Tibial nerve (tissue), 4 donors: ENCODE data around the gene SPAM1. TPM values are rescaled to one million over a fixed set of nuclear protein-coding genes. Genes with fewer than 3 reads are reported as not detected.
"Not testable (repeated sequence)": the region's sequence is repeated elsewhere in the genome, so short reads cannot be mapped to it uniquely, and the experiment has no call there.

Experiments used
- DNase-seq, 2 donors: peaks; one replicate each; pipeline ENCODE4 v3.0.0-alpha.2; 2019; ENCODE audit warnings: low spot score in 2 of 2
- H3K27ac ChIP-seq, 4 donors: fragments of 200-600 bp; sonication (generic) in 3 of 4; one replicate each; pipeline ENCODE4 v1.5.1; 2017 to 2019; ENCODE audit warnings: mild to moderate bottlenecking in 1 of 4
- H3K27me3 ChIP-seq, 2 donors: fragments of 200-600 bp; sonication (generic) in 1 of 2; one replicate each; pipeline versions ENCODE4 v1.5.1 to v1.6.0; 2017 to 2019
- H3K36me3 ChIP-seq, 3 donors: fragments of 200-600 bp; sonication (generic); one replicate each; pipeline ENCODE4 v1.5.1; 2018 to 2019
- H3K4me1 ChIP-seq, 4 donors: fragments of 200-600 bp; sonication (generic) in 3 of 4; one replicate each; pipeline ENCODE4 v1.5.1; 2017 to 2019
- H3K4me3 ChIP-seq, 4 donors: fragments of 200-600 bp; sonication (generic) in 3 of 4; one replicate each; pipeline ENCODE4 v1.5.1; 2017 to 2019; ENCODE audit warnings: mild to moderate bottlenecking in 1 of 4, moderate library complexity in 1 of 4
- H3K9me3 ChIP-seq, 4 donors: fragments of 200-600 bp; sonication (generic) in 3 of 4; one replicate each; pipeline ENCODE4 v1.5.1; 2017 to 2019
- EP300 ChIP-seq, 2 donors: sonication (generic); formaldehyde crosslinking; IDR thresholded peaks; one replicate each; pipeline ENCODE4 v1.6.1; 2017; ENCODE audit warnings: antibody characterized with exemption in 2 of 2, mild to moderate bottlenecking in 1 of 2
- POLR2A ChIP-seq, 2 donors: fragments of 450-650 bp; IDR thresholded peaks; one replicate each; pipeline ENCODE4 v1.6.1; 2017; ENCODE audit warnings: antibody characterized with exemption in 2 of 2, mild to moderate bottlenecking in 2 of 2, moderate library complexity in 2 of 2
- WGBS, 2 donors: methylation state at CpG; one replicate each; pipeline ENCODE4 v1.1.5; 2018; 5-methylcytosine and 5-hydroxymethylcytosine counted together
- total RNA-seq, 4 donors: library from RNA; depleted of rRNA; stranded (reverse); fragments of >200 nt; gene quantifications; one replicate each; pipeline ENCODE4 v1.1.0, GENCODE V29; 2016
- TF ChIP-seq, protein P1 (sequence below), 5 experiments: fragments of 200-600 bp in 3 of 5; fragments of 450-650 bp in 2 of 5; sonication (generic) in 3 of 5; IDR thresholded peaks; one replicate each; pipeline ENCODE4 v1.5.1; 2016 to 2019; ENCODE audit warnings: antibody characterized with exemption in 5 of 5, mild to moderate bottlenecking in 3 of 5, moderate library complexity in 2 of 5

Gene SPAM1
- total RNA-seq, 4 donors from 2014 or later, result not detected

DNA sequence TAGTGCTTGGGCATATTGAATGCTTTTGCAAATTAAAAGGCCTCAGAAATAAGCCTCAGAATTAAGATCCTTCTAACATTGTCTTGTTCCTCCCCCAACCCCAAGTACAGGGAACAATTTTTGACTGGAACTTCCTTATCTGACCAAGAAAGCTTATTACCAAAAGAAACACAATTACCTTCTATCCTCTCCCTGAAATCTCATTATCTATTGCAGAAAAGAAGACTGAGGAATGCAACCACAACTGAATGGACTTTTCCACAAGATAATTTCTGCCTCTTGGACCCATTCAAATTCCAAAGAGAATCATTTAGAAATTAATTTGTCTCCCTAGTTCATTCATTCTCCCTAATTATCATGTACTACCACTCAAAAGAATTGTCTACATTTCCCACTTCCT lies 36.8 kb upstream of the SPAM1 start:
- peaks cover 0 to 6% (median 0%) of the 10 kb centered on the region in 4 donors for H3K9me3 ChIP-seq
- no peaks in the 10 kb centered on the region for H3K4me1 ChIP-seq
- no peak for TF ChIP-seq EP300 (IDR thresholded peaks at IDR 0.05)
- TF ChIP-seq, protein P1, sequence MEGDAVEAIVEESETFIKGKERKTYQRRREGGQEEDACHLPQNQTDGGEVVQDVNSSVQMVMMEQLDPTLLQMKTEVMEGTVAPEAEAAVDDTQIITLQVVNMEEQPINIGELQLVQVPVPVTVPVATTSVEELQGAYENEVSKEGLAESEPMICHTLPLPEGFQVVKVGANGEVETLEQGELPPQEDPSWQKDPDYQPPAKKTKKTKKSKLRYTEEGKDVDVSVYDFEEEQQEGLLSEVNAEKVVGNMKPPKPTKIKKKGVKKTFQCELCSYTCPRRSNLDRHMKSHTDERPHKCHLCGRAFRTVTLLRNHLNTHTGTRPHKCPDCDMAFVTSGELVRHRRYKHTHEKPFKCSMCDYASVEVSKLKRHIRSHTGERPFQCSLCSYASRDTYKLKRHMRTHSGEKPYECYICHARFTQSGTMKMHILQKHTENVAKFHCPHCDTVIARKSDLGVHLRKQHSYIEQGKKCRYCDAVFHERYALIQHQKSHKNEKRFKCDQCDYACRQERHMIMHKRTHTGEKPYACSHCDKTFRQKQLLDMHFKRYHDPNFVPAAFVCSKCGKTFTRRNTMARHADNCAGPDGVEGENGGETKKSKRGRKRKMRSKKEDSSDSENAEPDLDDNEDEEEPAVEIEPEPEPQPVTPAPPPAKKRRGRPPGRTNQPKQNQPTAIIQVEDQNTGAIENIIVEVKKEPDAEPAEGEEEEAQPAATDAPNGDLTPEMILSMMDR (IDR thresholded peaks at IDR 0.05), result no peak
- no peak for TF ChIP-seq POLR2A (IDR thresholded peaks at IDR 0.05)
- no peaks in the 10 kb centered on the region for H3K36me3 ChIP-seq
- H3K27ac ChIP-seq, result no peak overlapping the region
- H3K4me3 ChIP-seq, result no peak overlapping the region
- DNase-seq, result no peak
- no peaks in the 10 kb centered on the region for H3K27me3 ChIP-seq

DNA sequence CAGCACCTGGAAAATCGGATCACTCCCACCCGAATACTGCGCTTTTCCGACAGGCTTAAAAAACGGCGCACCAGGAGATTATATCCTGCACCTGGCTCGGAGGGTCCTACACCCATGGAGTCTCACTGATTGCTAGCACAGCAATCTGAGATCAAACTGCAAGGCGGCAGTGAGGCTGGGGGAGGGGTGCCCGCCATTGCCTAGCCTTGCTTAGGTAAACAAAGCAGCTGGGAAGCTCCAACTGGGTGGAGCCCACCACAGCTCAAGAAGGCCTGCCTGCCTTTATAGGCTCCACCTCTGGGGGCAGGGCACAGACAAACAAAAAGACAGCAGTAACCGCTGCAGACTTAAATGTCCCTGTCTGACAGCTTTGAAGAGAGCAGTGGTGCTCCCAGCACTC lies 30.3 kb upstream of the SPAM1 start:
- H3K9me3 ChIP-seq, result peaks cover 0 to 21% (median 0%) of the 10 kb centered on the region in 4 donors
- H3K27ac ChIP-seq, H3K4me3 ChIP-seq, H3K27me3 ChIP-seq, H3K4me1 ChIP-seq, H3K36me3 ChIP-seq, DNase-seq: not testable (repeated sequence)
- 92 to 93% methylated on average over 10 of the region's 10 CpGs for WGBS, 2 donors

DNA sequence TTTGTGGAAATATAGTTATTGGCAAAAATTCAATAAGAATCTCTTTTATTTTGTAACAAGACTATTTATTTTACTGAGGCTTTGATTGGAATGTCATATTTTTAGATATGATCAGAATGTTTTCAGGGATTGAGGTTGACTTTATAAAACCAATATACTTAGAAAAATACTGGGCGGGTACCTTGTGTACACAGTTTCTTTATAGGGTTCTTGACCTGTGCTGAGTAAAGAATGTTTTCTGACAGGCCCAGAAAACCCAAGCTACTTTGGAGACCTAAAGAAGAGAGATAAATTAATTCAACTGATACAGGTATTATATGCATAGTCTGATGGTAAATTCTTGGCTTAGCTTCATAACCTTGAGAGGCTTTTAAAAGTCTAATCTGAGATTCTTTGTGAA lies 23.9 kb upstream of the SPAM1 start:
- no peak overlapping the region for H3K27ac ChIP-seq
- no peaks in the 10 kb centered on the region for H3K36me3 ChIP-seq
- TF ChIP-seq POLR2A (IDR thresholded peaks at IDR 0.05) (no peak), EP300 (IDR thresholded peaks at IDR 0.05) (no peak)
- TF ChIP-seq, protein P1 (IDR thresholded peaks at IDR 0.05), result no peak
- H3K27me3 ChIP-seq, result no peaks in the 10 kb centered on the region
- H3K4me3 ChIP-seq, result no peak overlapping the region
- WGBS, 2 donors, result 50 to 63% methylated on average over 1 of the region's 1 CpG
- H3K9me3 ChIP-seq, result peaks cover 0 to 8% (median 0%) of the 10 kb centered on the region in 4 donors
- no peaks in the 10 kb centered on the region for H3K4me1 ChIP-seq
- no peak for DNase-seq

DNA sequence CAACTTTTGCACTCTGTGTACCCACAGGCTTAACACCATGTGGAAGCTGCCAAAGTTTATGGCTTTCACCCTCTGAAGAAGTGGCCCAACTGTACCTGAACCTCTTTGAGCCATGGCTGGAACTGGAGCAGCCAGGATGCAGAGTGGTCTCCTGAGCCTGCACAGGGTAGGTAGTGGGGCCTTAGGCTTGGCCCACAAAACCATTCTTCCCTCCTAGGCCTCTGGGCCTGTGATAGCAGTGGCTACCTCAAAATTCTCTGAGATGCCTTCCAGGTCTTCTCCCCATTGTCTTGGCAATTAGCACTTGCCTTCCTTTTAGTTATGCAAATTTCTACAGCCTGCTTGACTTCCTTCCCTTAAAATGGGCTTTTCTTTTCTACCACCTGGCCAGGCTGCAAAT lies 19.3 kb upstream of the SPAM1 start:
- H3K36me3 ChIP-seq, result no peaks in the 10 kb centered on the region

DNA sequence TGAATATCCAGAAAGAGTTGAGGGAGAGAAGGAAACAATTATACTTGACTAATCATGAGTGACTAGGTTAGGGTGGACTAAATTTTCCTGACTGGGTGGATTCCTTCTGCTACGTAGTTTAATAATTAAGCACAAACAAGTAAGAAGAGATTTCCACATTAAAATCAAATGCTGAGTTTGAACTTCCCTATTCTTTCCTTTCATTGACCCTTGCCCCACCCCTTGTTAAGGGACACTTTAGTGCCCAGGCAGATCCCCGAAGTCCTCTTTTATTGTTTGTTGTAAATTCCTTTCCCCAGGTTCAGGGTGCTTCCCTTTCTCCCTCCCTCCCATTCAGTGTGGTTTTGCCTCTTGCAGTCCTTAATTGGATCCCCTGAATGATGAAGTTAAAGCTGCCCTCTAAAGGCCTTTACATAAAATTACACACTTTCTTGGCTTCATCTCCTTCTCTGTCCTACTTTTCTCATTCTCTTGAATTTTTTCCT lies 8.8 kb upstream of the SPAM1 start:
- no peak for DNase-seq
- no peaks in the 10 kb centered on the region for H3K9me3 ChIP-seq
- TF ChIP-seq POLR2A (IDR thresholded peaks at IDR 0.05), result no peak
- no peak for TF ChIP-seq EP300 (IDR thresholded peaks at IDR 0.05)
- TF ChIP-seq, protein P1 (IDR thresholded peaks at IDR 0.05), result peak in 2 of 5 experiments; percentile 12 to 19
- H3K4me3 ChIP-seq, result no peak overlapping the region
- H3K27me3 ChIP-seq, result no peaks in the 10 kb centered on the region
- no peaks in the 10 kb centered on the region for H3K36me3 ChIP-seq
- H3K4me1 ChIP-seq, result no peaks in the 10 kb centered on the region
- H3K27ac ChIP-seq, result no peak overlapping the region
- 22 to 31% methylated on average over 2 of the region's 2 CpGs for WGBS, 2 donors

More for the DNA sequence above, 19.3 kb upstream of the SPAM1 start:
- TF ChIP-seq EP300 (IDR thresholded peaks at IDR 0.05), result no peak
- no peak for TF ChIP-seq POLR2A (IDR thresholded peaks at IDR 0.05)
- TF ChIP-seq, protein P1 (IDR thresholded peaks at IDR 0.05), result no peak
- Histone ChIP-seq H3K4me1 (no peaks in the 10 kb centered on the region), H3K9me3 (peaks cover 0 to 8% (median 0%) of the 10 kb centered on the region in 4 donors), H3K27ac (no peak overlapping the region), H3K4me3 (no peak overlapping the region), H3K27me3 (no peaks in the 10 kb centered on the region)
- no peak for DNase-seq

DNA sequence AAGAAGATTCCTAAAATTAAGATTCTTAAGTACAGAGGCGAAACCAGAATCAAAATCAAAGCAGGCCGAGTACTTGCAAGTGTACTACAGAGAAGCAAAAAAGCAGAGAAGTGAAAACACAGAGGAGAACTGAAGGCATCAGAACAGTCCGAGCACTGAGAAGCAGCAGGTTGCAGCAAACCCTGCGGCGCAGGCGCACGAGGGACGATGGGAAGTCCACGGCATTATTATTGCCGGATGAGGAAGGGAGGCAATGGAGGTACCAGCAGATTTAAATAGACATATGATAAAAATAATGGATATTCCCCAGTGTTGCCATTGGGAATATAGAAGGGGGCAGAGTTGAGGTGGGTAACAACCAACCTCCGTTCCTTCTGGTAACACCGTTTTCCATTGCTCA lies 7.2 kb upstream of the SPAM1 start:
- WGBS, 2 donors, result 93% methylated on average over 12 of the region's 12 CpGs

More for the DNA sequence above, 7.2 kb upstream of the SPAM1 start:
- no peak for DNase-seq
- Histone ChIP-seq H3K27me3 (no peaks in the 10 kb centered on the region), H3K27ac (no peak overlapping the region), H3K9me3 (no peaks in the 10 kb centered on the region), H3K4me3 (no peak overlapping the region), H3K36me3 (no peaks in the 10 kb centered on the region), H3K4me1 (no peaks in the 10 kb centered on the region)
- TF ChIP-seq POLR2A (IDR thresholded peaks at IDR 0.05) (no peak), EP300 (IDR thresholded peaks at IDR 0.05) (no peak)
- TF ChIP-seq, protein P1 (IDR thresholded peaks at IDR 0.05), result no peak
